Chondrocyte (in vitro differentiated cells): Measurements from ENCODE around the gene MTG2. TPM values are rescaled to one million over a fixed set of nuclear protein-coding genes. Genes with fewer than 3 reads are reported as not detected.

Source experiments
- total RNA-seq: library from RNA; stranded (reverse); gene quantifications from 3 replicates; pipeline ENCODE4 v1.2.1, GENCODE V29; 2021

Gene MTG2
- total RNA-seq, 1 donor from 2014 or later, result 22.3 TPM

Other genes starting within 250 kb of the MTG2 start
- gene TAF4, start 117.1 kb upstream of the MTG2 start, total RNA-seq, result 11.5 to 16.3 TPM (median 14.8 TPM) in 3 replicates
- 37.3 to 51.9 TPM (median 48.6 TPM) in 3 replicates for gene LSM14B, start 60.6 kb upstream of the MTG2 start, total RNA-seq
- gene PSMA7, start 39.6 kb upstream of the MTG2 start, total RNA-seq, result 218 to 238 TPM (median 226 TPM) in 3 replicates
- 13.3 to 14.8 TPM (median 13.4 TPM) in 3 replicates for gene SS18L1, start 39.3 kb upstream of the MTG2 start, total RNA-seq
- gene HRH3, start 37.2 kb downstream of the MTG2 start, total RNA-seq, result not detected in 3 replicates
- gene OSBPL2, start 55.5 kb downstream of the MTG2 start, total RNA-seq, result 44.4 to 49.0 TPM (median 48.3 TPM) in 3 replicates
- gene ADRM1, start 120.0 kb downstream of the MTG2 start, total RNA-seq, result 83.0 to 94.7 TPM (median 87.2 TPM) in 3 replicates
- gene LAMA5, start 184.3 kb downstream of the MTG2 start, total RNA-seq, result 156 to 368 TPM (median 355 TPM) in 3 replicates
- gene RPS21, start 204.1 kb downstream of the MTG2 start, total RNA-seq, result 830 to 911 TPM (median 873 TPM) in 3 replicates
- gene CABLES2, start 224.3 kb downstream of the MTG2 start, total RNA-seq, result 6.4 to 7.8 TPM (median 6.5 TPM) in 3 replicates
- not detected in 3 replicates for gene RBBP8NL, start 244.5 kb downstream of the MTG2 start, total RNA-seq